HepG2 (cell line): Measurements from ENCODE around the gene NOS1. TPM values are rescaled to one million over a fixed set of nuclear protein-coding genes. Genes with fewer than 3 reads are reported as not detected.
A peak's percentile ranks its signal among the peaks of the same experiment; 100 is the strongest.

Source experiments
- CTCF ChIP-seq: sonication (generic); formaldehyde crosslinking; IDR thresholded peaks from 2 replicates; pipeline ENCODE4 v1.5.0; 2020; ENCODE audit warnings: mild to moderate bottlenecking, missing genetic modification reagents, moderate library complexity
- FUBP1 ChIP-seq: sonication (generic); formaldehyde crosslinking; IDR thresholded peaks from 2 replicates; pipeline ENCODE4 v1.5.1; 2020; ENCODE audit warnings: missing genetic modification reagents, mild to moderate bottlenecking, borderline replicate concordance
- IRF9 ChIP-seq: sonication (generic); formaldehyde crosslinking; IDR thresholded peaks from 2 replicates; pipeline ENCODE4 v1.8.0; 2022; ENCODE audit warnings: missing genetic modification reagents, mild to moderate bottlenecking, borderline replicate concordance
- ZBTB39 ChIP-seq: sonication (generic); formaldehyde crosslinking; IDR thresholded peaks from 2 replicates; pipeline ENCODE4 v1.5.0; 2020; ENCODE audit warnings: missing genetic modification reagents
- ZBTB40 ChIP-seq, 2 experiments: fragments of 450-650 bp in 1 of 2; sonication (generic) in 1 of 2; formaldehyde crosslinking in 1 of 2; IDR thresholded peaks; 2 replicates each; pipeline versions ENCODE4 v1.6.1 to v1.8.0; 2016 to 2022; ENCODE audit warnings: antibody characterized with exemption in 1 of 2, mild to moderate bottlenecking in 1 of 2, missing genetic modification reagents in 1 of 2
- ZFP91 ChIP-seq: sonication (generic); formaldehyde crosslinking; IDR thresholded peaks from 2 replicates; pipeline ENCODE4 v1.9.0; 2022; ENCODE audit warnings: missing genetic modification reagents, mild to moderate bottlenecking, borderline replicate concordance
- ZNF17 ChIP-seq: sonication (generic); formaldehyde crosslinking; IDR thresholded peaks from 2 replicates; pipeline ENCODE4 v1.5.0; 2020; ENCODE audit warnings: mild to moderate bottlenecking, missing genetic modification reagents
- ZNF3 ChIP-seq: IDR thresholded peaks from 2 replicates; pipeline ENCODE4 v1.7.0; 2017; ENCODE audit warnings: inconsistent platforms
- ZNF333 ChIP-seq: sonication (generic); formaldehyde crosslinking; IDR thresholded peaks from 2 replicates; pipeline ENCODE4 v1.4.0; 2020; ENCODE audit warnings: mild to moderate bottlenecking, missing genetic modification reagents, borderline replicate concordance
- ZNF773 ChIP-seq: sonication (generic); formaldehyde crosslinking; IDR thresholded peaks from 2 replicates; pipeline ENCODE4 v1.4.0; 2020; ENCODE audit warnings: missing genetic modification reagents, borderline replicate concordance
- polyA plus RNA-seq, 8 experiments: library from polyadenylated mRNA; depleted of rRNA in 3 of 8; stranded (reverse) in 7 of 8; unstranded in 1 of 8; fragments of >200 nt; fragmentation: Illumina TruSeq in 4 of 8; extraction: Trizol in 4 of 8; gene quantifications; 2 replicates each; pipeline versions ENCODE4 v1.2.1 to v1.2.3, GENCODE V29; 2011 to 2016; ENCODE audit warnings: low read depth in 4 of 8, missing spikeins in 1 of 8, mixed read lengths in 1 of 8; ENCODE audit not compliant: insufficient read depth in 1 of 8
- total RNA-seq, 5 experiments: library from RNA; depleted of rRNA; stranded (reverse); fragments of >200 nt; fragmentation: Illumina TruSeq; extraction: Trizol; gene quantifications; 2 replicates each; pipeline ENCODE4 v1.2.3, GENCODE V29; 2016; ENCODE audit warnings: low read depth in 1 of 5

NOS1 gene
- total and polyA plus RNA-seq, 2 of the 13 experiments (the other 11 are each of a cell fraction or from before 2014, with no cell fraction given), result not detected

GRCh38 chr12:117189725-117190209, 171.7 kb downstream of the NOS1 start (continued):
- TF ChIP-seq FUBP1, result no peak
- no peak for TF ChIP-seq ZNF333 (CRISPR knock-in tag)
- TF ChIP-seq ZBTB40 (IDR thresholded peaks at IDR 0.05), result no peak
- TF ChIP-seq ZBTB40 (CRISPR knock-in tag; IDR thresholded peaks at IDR 0.05), result no peak
- TF ChIP-seq ZFP91 (CRISPR knock-in tag), result peak; percentile 9; the same call in 1 of the 2 replicates
- TF ChIP-seq ZNF773 (CRISPR knock-in tag), result no peak
- no peak for TF ChIP-seq ZNF17 (CRISPR knock-in tag)
- TF ChIP-seq ZBTB39 (CRISPR knock-in tag), result no peak
- no peak for TF ChIP-seq CTCF
- TF ChIP-seq ZNF3 (CRISPR knock-in tag), result no peak
- TF ChIP-seq IRF9 (CRISPR knock-in tag), result no peak
